Astrocyte (in vitro differentiated cells and primary cell): ENCODE data around the gene TTC7B. TPM values are rescaled to one million over a fixed set of nuclear protein-coding genes. Genes with fewer than 3 reads are reported as not detected.

Experiments
- total RNA-seq: library from RNA; stranded (reverse); gene quantifications from 2 replicates; pipeline ENCODE4 v1.2.1, GENCODE V29; 2021

TTC7B gene
- total RNA-seq, 1 donor from 2014 or later: 42.1 TPM

Other genes starting within 250 kb of the TTC7B start
- gene RPS6KA5, start 244.2 kb upstream of the TTC7B start, total RNA-seq: 0.99 and 1.0 TPM in 2 replicates